ENCODE measurements around the gene CELF2.
A peak's percentile ranks its signal among the peaks of the same experiment; 100 is the strongest.

The CELF2 gene

DNA sequence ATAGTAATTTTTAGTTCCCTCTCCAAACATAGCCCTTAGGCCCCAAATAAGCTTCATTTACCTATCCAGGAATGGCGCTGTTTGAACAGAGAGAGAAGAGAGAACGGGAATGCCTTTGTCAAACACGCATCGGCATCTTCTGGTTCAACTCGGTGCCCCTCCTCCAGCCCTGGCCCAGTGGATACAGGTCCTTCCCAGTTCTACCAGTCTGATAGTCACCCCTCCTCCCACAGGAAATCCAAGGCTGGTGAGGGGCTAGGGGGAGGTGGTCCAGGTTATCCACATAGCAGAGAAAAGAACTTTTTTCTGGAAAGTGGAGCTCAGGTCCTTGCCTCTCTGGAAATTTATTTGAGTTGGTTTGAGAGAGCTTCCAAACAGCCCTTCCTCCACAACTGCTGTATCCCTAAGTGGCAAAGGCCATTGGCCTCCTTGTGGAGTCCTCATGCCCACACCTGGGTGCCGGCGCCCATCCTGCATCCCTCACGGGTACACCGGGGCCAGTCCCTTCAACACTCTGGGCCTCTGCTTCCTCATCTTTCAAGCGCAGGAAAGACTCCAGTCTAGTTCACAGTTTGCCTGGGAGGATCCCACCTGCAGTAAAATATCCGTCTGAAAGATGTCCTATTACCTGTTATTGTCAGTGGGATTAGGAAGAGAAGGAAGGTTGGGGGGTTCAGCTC is 287.4 kb downstream of the CELF2 start:
- no peak for DNase-seq

DNA sequence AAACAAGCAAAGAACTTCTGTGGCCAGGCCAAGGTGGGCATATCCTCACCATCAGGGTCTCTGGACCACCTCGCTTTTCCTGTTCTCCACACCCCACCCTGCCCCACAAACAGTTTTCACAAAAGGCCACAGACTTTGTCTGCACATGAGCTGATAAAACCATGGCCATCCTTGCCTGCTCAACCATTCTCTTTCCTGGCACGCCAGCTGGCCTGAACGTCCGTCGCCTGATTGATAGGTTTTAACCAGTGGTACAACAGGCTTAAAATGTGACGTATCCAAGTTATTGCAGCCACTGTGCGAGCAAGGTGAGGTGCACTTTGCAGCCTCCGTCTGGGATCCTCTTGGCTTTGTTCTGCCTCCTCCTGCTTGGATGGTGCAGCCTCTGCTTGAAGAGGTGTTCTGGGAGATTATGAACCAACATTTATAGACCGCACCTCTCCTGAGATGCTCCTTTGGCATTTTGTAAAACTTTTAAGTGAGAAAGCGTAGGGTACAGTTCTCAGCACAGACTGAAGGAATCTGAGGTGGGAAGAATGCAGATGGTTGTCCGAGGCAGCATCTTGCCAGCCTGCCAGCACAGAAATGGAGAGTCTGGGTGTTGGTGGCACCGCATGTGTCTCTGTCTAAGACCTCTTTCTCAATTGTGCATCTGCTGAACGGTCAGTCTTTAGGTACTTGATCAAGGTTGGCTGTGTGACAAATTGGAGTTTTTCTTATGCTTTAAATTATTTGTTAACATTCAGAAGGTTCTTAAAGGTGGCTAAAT is 288.3 kb downstream of the CELF2 start:
- DNase-seq: no peak

GRCh38 chr10:11307004-11307403 is 289.3 kb downstream of the CELF2 start:
- DNase-seq: no peak

- no peak for DNase-seq
Measured at GRCh38 chr10:11307937-11308336, 290.3 kb downstream of the CELF2 start.

- DNase-seq: no peak
Measured at GRCh38 chr10:11311027-11311426, 293.4 kb downstream of the CELF2 start.

DNA sequence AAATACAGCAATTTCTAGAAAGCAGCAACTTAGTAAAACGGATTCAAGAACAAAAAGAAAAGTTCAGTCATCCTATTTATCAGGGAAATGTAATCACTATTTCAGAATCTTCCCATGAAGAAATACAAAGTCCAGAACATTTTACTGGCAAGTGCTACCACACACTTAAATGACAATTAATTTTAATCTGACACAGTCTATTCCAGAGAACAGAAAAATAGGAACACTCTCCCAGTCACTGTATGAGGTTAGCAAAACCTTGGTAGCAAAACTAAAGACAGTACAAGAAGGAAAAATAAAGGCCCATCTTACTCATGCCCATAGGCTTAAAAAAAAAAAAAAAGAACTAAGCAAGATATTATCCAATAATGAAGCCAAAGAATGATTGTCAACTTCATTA is 295.8 kb downstream of the CELF2 start:
- no peak for DNase-seq

- DNase-seq: no peak
Measured at GRCh38 chr10:11317936-11318670, 300.4 kb downstream of the CELF2 start.

GRCh38 chr10:11318826-11319598 is 301.3 kb downstream of the CELF2 start:
- no peak for DNase-seq

- no peak for DNase-seq
Measured at GRCh38 chr10:11319990-11320602, 302.4 kb downstream of the CELF2 start.

DNA sequence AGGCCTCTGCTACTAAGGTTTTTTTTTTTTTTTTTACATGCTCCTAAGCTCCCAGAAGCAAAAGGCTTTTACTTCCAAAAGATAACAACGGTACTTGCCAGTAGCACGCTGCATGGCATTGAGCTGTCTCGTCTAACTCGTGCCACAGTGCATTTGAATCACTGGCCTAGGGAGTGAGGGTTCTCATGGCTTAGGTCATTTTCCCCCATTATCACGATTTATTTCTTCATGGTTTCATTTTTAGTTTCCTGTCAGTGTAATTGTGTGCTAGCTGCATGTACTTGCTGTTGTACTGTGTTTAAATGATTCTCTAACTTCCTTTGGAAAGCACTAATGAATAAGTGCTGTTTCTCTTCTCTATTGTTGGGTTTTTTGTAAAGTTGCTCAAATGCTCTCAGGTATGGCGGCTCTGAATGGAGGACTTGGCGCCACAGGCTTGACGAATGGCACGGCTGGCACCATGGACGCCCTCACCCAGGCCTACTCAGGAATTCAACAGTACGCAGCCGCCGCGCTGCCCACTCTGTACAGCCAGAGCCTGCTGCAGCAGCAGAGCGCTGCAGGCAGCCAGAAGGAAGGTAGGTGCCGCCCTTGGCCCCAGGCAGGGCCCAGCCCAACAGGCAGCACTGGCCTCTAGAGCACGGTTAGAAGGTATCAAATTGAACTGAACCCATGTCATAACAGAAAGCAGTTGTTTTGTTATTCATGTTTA is 303.3 kb downstream of the CELF2 start:
- no peak for DNase-seq

GRCh38 chr10:11322698-11323097 is 305.0 kb downstream of the CELF2 start:
- no peak for DNase-seq

GRCh38 chr10:11324761-11325321 is 307.2 kb downstream of the CELF2 start:
- DNase-seq: no peak

DNA sequence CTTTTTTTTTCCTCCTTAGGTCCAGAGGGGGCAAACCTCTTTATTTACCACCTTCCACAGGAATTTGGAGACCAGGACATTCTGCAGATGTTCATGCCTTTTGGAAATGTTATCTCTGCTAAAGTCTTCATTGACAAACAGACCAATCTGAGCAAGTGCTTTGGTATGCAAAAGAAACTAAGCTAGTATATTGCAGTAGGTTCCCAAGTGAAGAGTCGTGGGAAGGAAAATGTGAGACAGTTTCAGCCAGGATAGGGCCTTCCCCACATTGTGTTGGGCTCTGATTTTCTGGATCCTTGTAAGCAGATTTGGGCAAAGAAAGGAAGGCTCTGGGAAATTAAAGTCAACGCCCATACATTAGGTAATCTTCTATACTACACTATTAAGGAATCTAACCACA is 308.1 kb downstream of the CELF2 start:
- peak; percentile 79 for DNase-seq

- no peak for DNase-seq
Measured at GRCh38 chr10:11326241-11326640, 308.6 kb downstream of the CELF2 start.

DNA sequence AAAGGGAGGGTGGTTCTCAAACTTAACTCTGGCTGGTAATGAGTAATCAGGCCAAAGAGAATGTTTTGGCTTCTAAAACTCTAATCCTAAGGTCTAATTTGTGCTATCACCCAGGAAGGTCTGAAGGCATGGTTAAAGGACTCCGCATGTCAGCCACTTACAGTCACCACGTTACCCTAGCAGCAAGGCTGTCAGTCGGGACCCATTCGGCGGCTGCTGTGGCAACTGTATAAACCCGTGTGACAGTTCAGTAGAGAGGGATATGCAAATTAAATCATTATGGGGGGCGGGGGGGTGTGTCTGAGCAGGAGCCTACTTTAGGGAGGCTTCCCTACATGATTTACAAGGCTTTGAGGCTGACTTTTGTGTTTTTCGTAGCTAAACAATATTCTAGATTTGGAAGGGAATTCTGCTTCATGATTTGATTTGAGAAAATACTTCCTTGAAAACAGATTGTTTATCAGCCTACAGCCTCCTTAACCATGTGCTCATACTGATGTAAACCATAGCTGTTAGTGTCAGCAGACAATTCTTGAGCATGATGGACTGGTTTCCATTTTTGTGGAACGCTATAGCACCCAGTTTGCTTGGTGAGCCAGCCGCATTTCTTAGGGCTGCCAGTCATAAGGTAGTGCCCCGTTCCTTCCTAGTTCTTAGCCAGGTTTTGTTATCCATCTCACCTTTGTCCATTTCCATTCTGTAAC is 309.4 kb downstream of the CELF2 start:
- DNase-seq: no peak

DNA sequence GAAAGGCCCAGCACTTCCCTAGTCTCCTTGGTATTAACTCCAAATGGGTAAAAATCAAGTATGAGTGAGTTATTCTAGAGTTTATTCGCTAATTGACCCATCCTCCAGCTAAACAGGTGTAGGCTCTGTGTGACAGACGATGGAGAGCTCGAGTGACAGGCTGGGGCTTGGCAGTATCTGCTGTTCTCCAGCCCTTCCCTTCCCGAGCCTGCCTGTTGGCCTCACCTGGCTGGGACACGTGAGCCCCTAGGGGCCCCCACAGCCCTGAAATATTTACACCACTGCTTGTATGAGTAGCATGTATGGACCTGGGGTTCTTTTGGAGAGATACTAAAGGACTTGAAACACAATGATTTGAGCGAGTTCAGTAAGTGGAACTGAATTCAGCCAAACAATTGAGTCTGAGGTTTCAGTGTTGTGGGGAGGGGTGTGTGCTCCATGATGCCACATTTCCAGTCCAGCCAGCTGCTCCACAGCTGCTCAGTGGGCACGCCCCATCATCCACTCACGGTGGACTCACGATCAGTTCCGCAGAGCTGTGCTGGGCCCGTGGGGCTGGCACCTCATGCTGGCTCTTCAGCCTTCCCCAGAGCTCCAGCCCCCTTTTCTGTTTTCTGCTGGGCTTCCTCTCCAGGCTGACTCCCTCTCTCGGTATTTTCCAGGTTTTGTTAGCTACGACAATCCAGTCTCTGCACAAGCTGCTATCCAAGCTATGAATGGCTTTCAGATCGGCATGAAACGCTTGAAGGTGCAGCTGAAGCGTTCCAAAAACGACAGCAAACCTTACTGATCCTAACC is 310.8 kb downstream of the CELF2 start:
- DNase-seq: peak; percentile 45

DNA sequence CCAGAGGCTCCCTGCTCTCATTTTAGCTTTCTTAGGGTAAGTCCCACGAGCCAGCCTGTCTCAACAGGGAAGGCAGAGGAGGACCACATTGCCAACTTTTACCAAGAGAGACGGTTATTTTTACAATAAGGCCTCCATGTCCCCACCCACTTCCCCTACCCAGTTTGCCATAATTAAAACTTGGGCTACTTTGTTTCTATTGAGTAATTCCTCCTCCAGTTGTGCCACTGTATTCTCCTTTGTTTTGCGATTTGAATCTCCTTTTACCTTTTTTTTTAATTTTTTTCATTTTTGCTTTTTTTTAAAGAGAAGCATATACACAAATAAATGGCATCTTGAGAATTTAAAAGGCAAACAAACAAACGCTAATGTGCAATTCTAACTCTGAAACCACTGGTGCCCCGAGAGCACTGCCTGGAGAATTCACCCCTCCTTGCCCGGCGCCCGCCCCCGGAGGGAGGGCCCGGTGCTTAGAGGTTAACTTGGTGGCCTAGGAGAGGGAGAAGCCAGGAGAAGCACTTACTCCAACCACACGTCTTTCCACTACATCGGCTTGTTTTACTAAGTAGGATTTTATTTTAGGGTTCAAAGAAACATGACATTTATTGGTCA is 311.5 kb downstream of the CELF2 start:
- no peak for DNase-seq

- peak; percentile 73 for DNase-seq
Measured at GRCh38 chr10:11330383-11331045, 312.8 kb downstream of the CELF2 start.
